CD4-positive, alpha-beta T cell treated with Interferon gamma for 1 hour (primary cell): Measurements from ENCODE around the gene BCAS3.

Experiments
- DNase-seq: peaks from one replicate; pipeline ENCODE4 v3.0.0-alpha.2; 2020

BCAS3 gene

DNA sequence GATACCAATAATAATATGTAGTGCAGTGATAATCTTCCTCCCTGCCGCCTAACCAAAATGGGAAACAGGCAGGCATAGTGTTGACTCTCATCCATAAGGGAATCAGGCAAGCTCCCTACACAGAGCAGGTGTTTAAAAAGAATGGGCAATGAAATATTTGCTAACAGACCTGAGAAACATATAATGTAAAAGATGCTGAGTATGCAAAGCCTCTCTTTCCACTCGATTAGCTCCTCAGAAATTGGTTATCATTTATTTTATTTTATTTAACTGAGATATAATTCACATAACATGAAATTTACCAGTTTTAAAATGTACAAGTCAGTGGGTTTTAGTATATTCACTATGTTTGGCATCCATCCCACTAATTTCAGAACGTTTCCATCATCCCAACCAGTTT, 404.3 kb downstream of the BCAS3 start:
- no peak for DNase-seq

DNA sequence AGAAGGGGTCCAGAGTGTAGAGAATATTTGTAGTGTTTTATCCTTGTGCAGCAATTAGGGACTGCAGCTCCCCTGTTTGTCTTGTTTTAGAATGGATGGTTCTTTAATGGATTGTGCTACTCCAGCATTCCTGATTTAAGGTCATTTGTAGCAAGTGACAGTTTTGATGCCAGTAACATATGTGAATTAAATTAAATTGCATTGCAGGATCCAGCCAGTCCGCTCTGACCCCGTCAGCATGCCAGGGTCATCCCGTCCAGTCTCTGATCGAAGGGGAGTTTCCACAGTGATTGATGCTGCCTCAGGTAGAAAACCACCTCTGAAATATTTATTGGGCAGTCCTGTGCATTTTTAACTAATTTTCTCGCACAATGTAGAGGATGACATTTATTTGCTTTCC, 406.6 kb downstream of the BCAS3 start:
- DNase-seq: no peak

DNA sequence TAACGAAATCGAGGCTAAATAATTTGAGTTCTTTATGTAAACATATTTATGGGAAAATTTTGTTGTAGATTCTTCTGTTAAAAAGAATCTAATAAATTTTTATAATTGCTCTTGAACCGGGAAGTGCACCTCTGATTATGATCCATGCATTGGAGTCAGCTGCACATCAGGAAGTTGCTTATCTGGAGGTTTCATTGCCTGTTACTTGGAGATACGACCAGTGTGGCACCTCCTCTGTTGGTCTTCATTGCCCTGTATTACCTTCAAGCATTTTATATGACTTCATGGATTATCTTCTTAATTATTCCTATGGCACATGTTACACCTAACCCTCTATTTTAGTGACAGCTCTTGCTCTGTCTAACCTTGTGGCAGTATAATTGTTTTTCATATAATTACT, 409.4 kb downstream of the BCAS3 start:
- no peak for DNase-seq

DNA sequence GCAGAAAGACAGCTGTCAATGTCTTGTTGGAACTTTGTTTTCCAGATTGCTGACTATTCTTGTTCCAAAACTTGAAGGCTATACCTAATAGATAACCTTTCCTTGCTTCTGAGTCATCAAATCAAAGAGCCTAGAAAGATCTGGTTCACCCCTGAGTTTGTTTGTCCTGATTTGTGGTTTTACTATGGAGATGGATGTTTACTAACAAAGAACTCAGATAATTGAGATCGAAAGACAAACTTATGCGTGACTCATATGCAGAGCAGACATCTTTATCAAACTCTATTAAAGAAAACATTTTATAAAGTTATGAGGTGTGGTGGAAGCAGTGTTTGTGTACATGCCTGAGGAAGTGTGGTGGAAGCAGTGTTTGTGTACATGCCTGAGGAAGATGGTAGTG, 410.9 kb downstream of the BCAS3 start:
- no peak for DNase-seq

DNA sequence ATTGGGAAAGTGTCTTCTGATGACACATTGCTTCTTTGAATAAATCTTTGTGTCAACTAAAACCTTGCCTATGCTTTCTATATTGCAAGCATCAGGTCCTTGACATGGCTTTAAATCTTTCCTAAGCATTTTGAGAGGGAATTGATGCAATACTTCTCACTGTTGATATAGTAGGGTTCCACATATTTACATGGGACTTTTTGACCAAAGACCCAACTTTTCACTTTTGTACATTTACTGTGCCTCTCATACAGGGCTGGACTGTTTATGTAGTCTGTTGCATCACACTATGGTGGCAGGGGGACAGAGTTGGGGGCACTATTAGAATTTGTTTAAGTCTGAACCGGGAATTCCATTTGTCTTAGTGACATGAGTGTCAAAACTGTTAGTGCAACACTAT, 413.4 kb downstream of the BCAS3 start:
- DNase-seq: no peak

DNA sequence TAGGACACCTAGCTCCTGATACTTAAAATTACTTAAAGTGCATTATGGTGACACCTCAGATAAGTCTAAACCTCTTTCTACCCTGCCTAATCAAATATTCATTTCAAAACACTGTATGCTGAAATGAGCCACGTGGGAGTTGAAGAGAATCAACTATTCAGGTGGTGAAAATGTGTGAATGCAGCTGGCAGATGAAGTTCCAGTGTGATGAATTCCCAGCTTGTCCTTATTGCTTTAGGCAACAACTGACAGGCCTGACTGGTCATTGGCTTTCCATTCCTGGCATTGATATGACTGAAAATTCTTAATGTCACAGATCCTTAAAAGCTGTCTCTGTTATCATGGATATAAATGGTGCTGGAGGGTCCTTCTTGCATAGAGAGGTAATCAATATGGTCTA, 420.1 kb downstream of the BCAS3 start:
- no peak for DNase-seq

DNA sequence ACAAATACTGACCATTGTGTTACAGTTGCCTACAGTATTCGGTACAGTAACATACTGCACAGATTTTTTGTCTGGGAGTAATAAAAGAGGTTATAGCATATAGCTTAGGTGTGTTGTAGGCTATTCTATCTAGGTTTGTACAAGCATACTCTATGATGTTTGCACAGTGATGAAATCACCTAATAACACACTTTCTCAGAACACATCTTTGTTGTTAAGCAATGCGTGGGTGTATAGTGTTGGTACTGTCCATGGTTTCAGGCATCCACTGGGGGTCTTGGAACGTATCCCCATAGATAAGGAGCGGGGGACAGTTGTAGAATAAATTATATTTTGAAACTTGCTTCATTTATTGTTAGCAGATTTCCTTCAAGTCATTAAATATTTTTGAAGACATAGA, 428.7 kb downstream of the BCAS3 start:
- DNase-seq: no peak

DNA sequence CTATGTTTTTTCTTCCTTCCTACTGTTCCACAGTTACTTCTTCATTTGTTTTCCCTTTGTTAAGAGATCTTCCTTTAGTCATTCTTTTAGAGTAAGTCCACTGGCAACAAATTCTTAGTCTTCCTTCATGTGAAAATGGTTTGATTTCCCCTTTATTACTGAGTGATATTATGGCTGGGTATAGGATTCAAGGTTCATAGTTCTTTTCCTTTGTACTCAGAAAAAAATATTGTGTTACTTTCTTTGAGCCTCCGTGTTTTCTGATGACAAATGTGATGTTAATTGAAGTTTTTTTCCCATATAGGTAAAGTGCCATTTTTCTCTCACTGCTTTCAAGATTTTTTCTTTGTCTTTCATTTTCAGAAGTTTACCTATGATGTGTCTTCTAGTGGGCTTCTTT, 438.9 kb downstream of the BCAS3 start:
- no peak for DNase-seq

DNA sequence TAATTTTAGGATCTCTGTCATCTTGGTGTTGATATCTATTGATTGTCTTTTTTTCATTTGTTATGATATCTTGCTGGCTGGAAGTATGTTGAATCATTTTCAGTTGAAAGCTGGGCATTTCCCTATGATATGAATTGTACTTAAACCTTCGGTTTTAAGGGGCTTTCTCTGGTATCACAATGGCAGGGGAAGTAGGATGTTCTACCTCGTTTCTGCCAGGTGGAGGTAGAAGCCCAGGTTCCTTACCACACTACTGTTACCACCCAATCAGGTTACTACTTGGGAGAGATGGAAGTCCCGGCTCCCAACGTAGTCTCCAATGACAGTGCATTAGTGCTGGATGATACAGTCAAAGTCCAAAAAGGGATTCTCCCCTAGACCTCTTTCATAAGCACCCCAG, 440.3 kb downstream of the BCAS3 start:
- DNase-seq: no peak

DNA sequence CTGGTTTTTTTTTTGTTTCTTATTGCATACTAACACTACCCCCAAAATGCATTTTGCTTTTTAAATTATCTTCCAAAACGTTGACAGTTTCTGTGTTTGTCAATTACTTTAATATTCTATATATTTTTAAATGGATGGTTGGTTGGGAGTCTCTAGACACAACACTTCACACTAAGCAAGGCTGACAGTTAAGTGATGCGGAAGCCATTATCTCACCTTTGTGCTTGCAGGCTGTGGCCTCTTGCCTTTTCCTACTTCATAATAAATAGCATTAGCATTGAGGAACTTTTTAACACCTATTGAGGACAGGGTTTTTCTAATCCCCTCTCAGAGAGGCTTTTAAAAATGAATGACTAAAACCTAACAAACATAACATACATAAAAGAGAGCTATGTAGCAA, 441.2 kb downstream of the BCAS3 start:
- DNase-seq: no peak

DNA sequence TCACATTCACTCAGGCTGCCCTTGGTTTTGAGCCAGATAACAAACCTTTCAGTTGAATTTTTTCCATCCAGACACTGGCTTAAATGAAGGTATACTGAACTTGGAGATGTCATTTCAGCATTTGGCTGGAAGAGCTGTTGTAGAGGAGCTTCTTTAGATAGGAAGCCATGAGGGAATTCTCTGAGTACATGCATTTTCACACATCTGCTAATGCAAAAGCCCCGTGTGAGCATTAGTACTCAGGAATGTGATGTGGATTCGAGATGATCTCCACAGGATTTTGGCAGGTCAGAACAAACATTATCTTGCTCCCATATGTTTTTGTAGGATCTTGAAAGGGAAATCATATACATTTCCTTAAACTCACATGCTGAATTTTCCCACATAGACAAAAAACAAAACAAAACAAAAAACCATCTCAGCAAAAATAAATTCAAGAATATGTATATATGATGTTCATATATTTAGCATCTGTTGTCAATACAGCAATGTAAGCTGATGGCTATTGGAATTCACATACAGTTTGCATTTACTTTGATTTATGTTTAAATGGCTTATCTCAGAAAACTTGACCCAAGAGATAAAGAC, 444.8 kb downstream of the BCAS3 start:
- DNase-seq: no peak

DNA sequence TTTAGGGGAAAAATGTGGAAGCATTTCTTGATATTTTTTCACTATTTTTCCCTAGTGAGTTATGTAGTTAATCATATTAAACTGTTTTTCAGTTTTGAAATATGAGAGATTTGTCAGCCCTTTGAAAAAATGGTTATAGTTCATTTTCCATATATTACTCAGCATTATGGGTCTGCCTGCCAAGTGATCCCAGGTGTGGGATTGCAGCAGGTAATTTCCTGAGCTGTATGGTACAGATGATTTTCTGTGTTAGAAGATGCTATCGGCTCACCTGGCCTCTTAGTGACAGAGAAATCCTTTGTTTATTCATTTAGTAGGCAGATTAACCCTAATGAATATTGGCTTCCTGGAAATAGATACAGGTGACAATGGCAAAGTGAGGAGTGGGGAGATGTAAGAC, 446.9 kb downstream of the BCAS3 start:
- DNase-seq: no peak

DNA sequence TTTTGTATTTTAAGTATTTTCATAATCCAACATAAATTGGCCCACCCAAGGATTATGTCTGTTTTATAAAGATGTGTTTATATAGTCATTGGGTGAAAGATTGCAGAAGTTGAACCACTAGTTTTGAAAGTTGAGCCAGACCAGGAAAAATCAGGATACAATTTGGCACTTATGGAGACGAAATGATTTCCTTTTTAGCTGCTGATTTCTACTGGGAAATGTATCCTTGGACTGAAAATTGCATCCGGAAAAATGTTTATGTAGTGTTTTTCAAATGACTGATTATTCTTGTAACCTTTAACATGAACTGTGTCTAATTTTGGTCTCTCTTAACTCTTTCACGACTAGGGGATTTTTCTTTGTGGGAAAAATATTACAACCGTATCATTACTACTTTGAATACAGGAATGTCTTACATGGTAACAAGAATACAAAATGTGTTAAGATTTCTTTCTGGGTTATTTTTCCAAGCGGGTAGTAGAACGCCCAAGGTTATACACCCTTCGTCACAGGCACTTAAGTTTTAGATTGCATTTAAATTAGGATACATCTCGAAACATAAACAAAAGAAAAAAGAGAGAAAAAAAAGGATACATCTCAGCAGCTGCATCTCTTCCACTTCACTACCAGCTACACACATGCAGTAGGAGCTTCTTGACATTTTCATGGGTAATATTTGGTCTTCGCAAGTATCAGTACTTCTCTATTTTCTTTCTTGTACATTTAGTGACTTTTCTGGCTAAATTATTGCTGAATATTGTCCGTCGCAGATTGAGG, 449.0 kb downstream of the BCAS3 start:
- no peak for DNase-seq

DNA sequence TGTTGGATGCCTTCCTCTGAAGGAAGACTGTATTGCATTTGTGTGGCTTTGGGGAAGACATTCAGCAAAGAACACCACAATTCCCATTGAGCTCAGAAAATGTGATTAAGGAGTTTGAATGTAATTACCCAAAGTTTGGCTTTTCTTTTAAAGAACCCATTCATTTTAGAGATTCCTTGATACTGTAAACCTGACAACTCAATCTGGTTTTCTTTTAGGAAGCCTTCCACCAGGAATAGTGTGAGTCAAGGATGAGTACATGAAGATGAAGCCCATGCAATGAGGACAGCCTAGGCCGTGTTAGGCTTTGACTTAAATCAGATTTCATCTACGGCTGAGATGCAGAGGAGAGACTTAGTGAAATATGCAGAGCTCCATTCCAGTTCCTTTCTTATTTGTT, 450.3 kb downstream of the BCAS3 start:
- no peak for DNase-seq

DNA sequence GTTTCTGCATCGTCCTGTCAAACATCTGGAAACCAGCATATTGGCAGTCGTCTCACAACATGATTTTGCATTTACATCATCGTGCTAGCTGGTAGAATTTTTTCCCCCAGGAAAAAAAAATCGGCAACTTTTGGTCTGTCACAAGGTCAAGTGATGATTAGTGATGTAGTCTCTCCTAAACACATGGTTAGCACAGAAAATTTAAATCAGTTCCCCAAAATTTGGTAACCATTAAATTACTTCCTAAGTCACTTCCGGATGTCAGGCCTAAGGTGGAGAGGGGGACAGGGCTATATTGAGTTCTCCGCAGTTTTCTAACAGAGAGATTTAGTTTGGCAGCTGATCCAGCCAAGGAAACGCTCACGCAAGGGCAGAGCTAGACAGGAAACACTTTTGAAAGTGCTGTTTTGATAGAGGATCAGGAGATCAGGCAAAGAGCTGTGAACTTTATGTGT, 451.0 kb downstream of the BCAS3 start:
- no peak for DNase-seq

DNA sequence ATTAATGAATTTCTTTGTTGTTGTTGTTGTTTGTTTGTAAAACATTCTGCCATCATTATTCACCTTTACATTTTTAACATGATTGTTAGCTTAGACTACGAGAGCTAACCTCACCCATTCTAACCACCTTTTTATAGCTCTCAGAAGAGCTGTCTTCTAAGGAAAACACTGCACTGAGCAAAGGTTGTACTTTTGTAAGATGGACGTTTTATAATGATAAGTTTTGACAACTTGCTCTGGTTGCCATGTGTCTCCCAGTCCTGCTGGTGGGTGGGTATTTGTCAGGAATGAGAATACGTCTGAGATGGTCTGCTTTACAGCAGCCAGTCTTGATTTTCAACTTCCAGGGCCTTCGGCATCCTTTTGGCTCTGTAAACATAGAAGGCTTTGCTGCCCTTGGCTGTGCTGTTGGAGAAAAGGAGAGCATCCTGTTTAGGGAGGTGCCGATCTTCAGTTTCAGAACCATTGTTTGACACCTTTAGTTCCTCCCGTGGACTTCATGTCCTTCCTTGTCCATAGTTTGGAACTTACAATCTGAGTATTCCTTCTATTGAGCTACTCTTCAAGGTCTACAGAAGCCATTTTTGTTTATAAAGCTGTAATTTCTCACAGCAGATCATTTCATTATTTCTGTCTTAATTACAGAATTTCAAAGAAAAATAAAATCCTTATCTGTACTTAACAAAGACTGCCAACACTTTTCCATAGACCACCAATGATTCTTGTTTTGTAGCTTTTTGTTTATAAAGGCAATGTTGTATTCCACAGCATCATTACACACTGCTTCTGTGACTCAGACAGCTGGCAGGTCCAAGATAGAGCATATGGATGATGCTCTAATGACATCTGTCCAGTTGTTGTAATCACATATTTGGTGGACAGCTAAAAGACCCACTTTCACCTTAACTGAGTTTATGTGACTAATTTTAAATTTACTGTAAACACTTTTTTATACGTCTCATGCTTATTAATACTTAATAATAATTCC, 451.9 kb downstream of the BCAS3 start:
- no peak for DNase-seq

DNA sequence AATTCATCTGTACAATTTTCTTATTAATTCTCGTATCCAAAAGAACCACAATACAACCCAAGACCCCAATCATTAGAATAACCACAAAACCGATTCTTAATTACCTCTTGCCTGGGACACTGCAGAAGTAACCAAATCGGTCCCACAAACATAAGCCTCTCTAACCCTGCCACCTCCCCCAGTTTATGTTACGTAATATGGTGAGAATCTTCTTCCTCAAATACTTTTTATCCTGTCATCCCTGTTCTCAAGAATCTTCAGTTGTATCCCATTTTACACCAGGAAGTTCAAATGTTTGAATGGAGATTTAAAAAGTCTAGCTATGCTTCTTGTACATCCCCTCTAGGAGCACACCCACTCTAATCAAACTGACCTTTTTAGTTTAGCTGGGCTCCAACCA, 452.7 kb downstream of the BCAS3 start:
- DNase-seq: no peak

DNA sequence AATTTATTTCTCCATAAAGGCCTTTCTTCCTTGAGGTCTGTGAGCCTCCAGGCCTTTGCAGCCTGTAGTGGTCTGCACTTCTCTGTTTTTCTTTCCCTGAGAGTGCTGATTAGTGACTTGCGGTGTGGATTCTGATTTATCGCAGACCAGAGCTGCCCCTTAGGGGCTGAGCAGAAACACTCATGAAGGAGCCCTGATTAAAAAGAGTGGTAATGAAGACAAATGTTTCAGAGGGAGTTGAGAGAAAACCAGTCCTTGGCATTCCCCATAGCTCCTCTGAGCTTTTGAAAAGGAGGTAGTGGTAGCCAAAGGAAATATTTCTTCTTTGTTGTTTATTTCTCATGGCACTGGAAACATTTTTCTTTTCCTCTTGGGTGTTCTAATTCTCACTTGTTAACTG, 453.9 kb downstream of the BCAS3 start:
- no peak for DNase-seq

DNA sequence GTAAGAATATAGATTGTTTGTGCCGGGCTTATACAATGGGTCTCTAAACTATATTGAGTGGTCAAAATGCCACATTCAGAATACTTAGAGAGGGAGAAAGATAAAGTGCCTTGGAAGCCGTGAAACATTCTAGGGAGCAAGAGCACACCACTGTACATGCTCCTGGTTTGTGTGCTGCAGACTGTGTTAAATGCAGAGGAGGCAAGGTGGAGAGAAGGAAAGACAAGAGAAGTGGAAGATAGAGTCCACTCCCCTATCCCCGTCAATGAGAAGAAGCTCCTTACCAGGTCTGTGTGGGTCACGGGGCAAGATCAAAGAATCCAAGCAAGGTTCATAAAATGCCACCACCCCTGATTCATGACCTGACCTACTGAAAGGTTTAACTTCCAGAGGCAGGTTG, 454.9 kb downstream of the BCAS3 start:
- DNase-seq: no peak

DNA sequence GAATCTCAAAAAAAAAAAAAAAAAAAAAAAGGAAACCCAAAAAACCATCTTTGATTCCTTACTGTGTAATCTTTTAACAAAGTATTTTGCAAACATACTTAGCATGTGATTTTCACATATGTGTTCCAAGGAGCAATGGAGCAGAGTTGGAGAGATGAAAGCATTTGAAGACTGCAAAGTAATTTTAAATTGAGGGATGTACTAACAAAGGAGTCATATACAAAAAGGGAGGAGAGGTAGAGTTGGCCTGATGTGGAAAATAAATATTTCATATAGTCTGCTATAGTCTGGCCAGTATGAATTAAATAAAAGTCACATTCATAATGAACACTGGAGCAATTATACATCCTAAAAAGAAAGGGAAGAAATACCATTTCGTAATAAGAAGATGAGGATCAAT, 456.2 kb downstream of the BCAS3 start:
- DNase-seq: no peak

DNA sequence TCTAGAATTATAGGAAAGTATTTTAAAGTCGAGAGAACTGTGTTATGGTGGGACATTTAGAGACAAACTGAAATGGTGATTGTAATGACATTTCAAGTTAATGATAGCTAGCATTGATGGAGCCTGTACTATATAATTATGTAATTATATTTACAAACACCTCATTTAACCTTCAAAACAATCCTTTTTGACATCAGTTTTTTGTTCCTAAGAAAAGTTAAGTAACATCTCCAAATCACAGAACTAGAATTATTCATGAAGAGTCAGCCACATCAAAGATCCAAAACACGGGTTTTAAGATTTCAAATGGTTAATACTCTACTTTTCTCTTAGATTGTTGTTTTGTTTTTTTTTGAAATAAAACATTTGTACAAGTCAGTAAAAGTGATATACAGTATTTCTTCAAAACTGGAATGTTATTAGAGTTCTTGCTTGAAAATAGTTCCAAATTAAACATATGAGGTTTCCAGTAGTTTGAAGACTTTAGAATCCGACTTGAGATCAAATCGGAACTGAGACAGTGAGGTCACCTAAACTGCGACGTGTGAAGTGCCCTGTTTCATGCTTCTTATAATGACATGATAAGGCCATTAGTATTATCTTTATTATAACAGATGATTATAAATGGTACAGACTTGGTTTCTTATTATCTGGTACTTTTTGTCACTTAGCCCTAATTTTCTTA, 457.0 kb downstream of the BCAS3 start:
- no peak for DNase-seq

DNA sequence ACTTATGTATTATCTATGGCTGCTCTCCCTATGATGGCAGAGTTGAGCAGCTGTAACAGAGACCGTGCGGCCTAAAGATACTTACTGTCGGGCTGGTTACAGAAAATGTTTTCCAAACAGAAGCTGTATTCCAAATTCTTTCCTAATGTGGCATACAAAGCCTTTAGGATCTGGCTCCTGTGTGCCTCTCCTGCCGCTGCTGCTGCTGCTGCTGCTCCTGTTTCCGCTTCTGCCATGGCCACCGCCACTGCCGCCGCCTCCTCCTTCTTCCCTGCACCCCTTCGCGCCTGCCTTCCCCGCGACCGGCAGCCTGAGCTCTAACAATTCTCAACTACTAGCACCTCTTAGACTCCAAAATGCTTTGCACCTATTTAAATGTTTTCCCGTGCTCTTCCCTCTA, 458.1 kb downstream of the BCAS3 start:
- DNase-seq: no peak

DNA sequence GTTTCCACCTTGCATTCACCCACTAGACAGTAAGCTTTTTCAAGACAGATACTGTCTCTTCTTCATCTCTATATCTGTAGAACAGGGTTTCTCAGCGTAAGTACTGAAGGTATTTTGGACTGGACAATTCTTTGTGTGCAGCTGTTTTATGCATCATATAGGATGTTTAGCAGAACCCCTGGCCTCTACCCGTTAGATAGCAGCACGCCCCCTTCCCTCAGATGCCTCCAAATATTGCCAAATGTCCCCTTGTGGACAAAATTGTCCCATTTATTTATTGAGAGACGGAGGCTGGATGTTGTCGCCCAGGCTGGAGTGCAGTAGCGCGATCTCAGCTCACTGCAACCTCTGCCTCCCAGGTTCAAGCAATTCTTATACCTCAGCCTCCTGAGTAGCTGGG, 458.6 kb downstream of the BCAS3 start:
- DNase-seq: no peak
